Vagina (tissue), 2 donors: Measurements from ENCODE around the gene VPS8.

Experiments used
- POLR2A ChIP-seq, 2 donors: fragments of 450-650 bp; IDR thresholded peaks; one replicate each; pipeline ENCODE4 v1.6.1; 2017; ENCODE audit warnings: antibody characterized with exemption in 2 of 2, mild to moderate bottlenecking in 2 of 2, moderate library complexity in 2 of 2
- POLR2AphosphoS5 ChIP-seq, 2 donors: sonication (generic); formaldehyde crosslinking; IDR thresholded peaks; one replicate each; pipeline ENCODE4 v1.9.0; 2017; ENCODE audit warnings: antibody characterized with exemption in 2 of 2, mild to moderate bottlenecking in 2 of 2, low read depth in 1 of 2; ENCODE audit not compliant: insufficient read depth in 1 of 2
- TF ChIP-seq, protein P1 (sequence below), 3 experiments: fragments of 450-650 bp in 2 of 3; fragments of 200-600 bp in 1 of 3; sonication (generic) in 1 of 3; IDR thresholded peaks; one replicate each; pipeline ENCODE4 v1.5.1; 2017 to 2019; ENCODE audit warnings: antibody characterized with exemption in 3 of 3, mild to moderate bottlenecking in 2 of 3, moderate library complexity in 2 of 3

GRCh38 chr3:185094697-185095096 lies 282.7 kb downstream of the VPS8 start:
- TF ChIP-seq, protein P1, sequence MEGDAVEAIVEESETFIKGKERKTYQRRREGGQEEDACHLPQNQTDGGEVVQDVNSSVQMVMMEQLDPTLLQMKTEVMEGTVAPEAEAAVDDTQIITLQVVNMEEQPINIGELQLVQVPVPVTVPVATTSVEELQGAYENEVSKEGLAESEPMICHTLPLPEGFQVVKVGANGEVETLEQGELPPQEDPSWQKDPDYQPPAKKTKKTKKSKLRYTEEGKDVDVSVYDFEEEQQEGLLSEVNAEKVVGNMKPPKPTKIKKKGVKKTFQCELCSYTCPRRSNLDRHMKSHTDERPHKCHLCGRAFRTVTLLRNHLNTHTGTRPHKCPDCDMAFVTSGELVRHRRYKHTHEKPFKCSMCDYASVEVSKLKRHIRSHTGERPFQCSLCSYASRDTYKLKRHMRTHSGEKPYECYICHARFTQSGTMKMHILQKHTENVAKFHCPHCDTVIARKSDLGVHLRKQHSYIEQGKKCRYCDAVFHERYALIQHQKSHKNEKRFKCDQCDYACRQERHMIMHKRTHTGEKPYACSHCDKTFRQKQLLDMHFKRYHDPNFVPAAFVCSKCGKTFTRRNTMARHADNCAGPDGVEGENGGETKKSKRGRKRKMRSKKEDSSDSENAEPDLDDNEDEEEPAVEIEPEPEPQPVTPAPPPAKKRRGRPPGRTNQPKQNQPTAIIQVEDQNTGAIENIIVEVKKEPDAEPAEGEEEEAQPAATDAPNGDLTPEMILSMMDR (IDR thresholded peaks at IDR 0.05): no peak
- no peak for TF ChIP-seq POLR2A (IDR thresholded peaks at IDR 0.05)
- TF ChIP-seq POLR2AphosphoS5 (IDR thresholded peaks at IDR 0.05; ENCODE audit: insufficient read depth in 1 of 2, low read depth in 1 of 2): no peak
